ENCODE measurements around the gene MNT. TPM values are rescaled to one million over a fixed set of nuclear protein-coding genes. Genes with fewer than 3 reads are reported as not detected.
A peak's percentile ranks its signal among the peaks of the same experiment; 100 is the strongest.

MNT gene
- total and polyA plus RNA-seq, 2 experiments from 2014 or later, result 5.7 to 6.4 TPM

- Mint-ChIP-seq H3K4me3 (no peak overlapping the region), H3K27me3 (ENCODE audit: insufficient read depth, low read depth, poor library complexity) (peaks cover 18% of the 10 kb centered on the region), H3K4me1 (peaks cover 17% of the 10 kb centered on the region), H3K9me3 (no peaks in the 10 kb centered on the region), H3K27ac (peak overlapping the region; percentile 87), H3K36me3 (ENCODE audit: low read depth) (peaks cover 12% of the 10 kb centered on the region; the same call in 2 of the 3 replicates)
- Histone ChIP-seq H4K20me1 (replicated peaks; ENCODE audit: insufficient read depth) (no peaks in the 10 kb centered on the region; the same call in none of the 2 replicates), H3K27me3 (ENCODE audit: insufficient read depth) (no peaks in the 10 kb centered on the region), H3K36me3 (ENCODE audit: insufficient read depth) (no peaks in the 10 kb centered on the region), H3F3A (replicated peaks; ENCODE audit: low read depth) (0 out of 2 replicates have a peak, but pooled peaks cover 3% of the 10 kb centered on the region), H3K79me2 (replicated peaks; ENCODE audit: insufficient read depth) (no peaks in the 10 kb centered on the region), H3K4me1 (ENCODE audit: insufficient read depth) (no peaks in the 10 kb centered on the region; the same call in 1 of the 2 replicates), H3K9me2 (ENCODE audit: insufficient read depth) (no peaks in the 10 kb centered on the region), H3K4me3 (no peak overlapping the region), H2AFZ (no peak overlapping the region), H3K4me2 (peak overlapping the region; percentile 43; the same call in 1 of the 2 replicates), H3K27ac (ENCODE audit: low read depth) (no peak overlapping the region)
- ATAC-seq, result peak; percentile 74
- no peak for TF ChIP-seq STAT1 (IDR thresholded peaks at IDR 0.05; ENCODE audit: unreplicated experiment)
- TF ChIP-seq ZNF462 (CRISPR knock-in tag; IDR thresholded peaks at IDR 0.05), result no peak
- peak; percentile 40 to 66 for TF ChIP-seq CTCF (conservative IDR thresholded peaks at IDR 0.05; ENCODE audit: low read depth in 2 of 2)
- TF ChIP-seq EZH2 (IDR thresholded peaks at IDR 0.05; ENCODE audit: low read depth, unreplicated experiment), result no peak
- no peak for TF ChIP-seq POLR2AphosphoS5 (IDR thresholded peaks at IDR 0.05; ENCODE audit: low read depth)
- no peak for TF ChIP-seq ZNF114 (CRISPR knock-in tag; IDR thresholded peaks at IDR 0.05)
- no peak for TF ChIP-seq CREB1 (CRISPR knock-in tag; IDR thresholded peaks at IDR 0.05; ENCODE audit: low read depth)
- no peak for TF ChIP-seq NANOG (IDR thresholded peaks at IDR 0.05; ENCODE audit: borderline replicate concordance)
- no peak for TF ChIP-seq ZNF331 (CRISPR knock-in tag; IDR thresholded peaks at IDR 0.05; ENCODE audit: low read depth)
- DNase-seq (ENCODE audit: low spot score), result peak; percentile 78
Measured at GRCh38 chr17:2369551-2370210, 31.2 kb downstream of the MNT start.
